Measurements from ENCODE around the gene NDST4.

The NDST4 gene

GRCh38 chr4:114782415-114783214 is 330.8 kb downstream of the NDST4 start:
- no peak for DNase-seq (ENCODE audit: low read depth)

GRCh38 chr4:114780205-114780604 is 333.2 kb downstream of the NDST4 start:
- no peak for DNase-seq (ENCODE audit: low read depth)

All from stimulated activated CD4-positive, alpha-beta T cell treated with anti-CD3 and anti-CD28 coated beads, Interleukin-2, amount 100 ng/mL, for 4 hours (primary cell).